HEK293 (cell line): Measurements from ENCODE around the gene ENDOU.

Experiments used
- CTCF ChIA-PET: fragments of 350-600 bp; formaldehyde crosslinking; extraction: SDS; loops from one replicate; lab custom pipeline; 2021; ENCODE audit warnings: antibody characterized with exemption; lab: Yijun Ruan, JAX
- POLR2A ChIA-PET: fragments of 300-600 bp; formaldehyde crosslinking; extraction: SDS; loops from one replicate; lab custom pipeline; 2020; ENCODE audit warnings: antibody characterized with exemption, inconsistent platforms; lab: Yijun Ruan, JAX
- H3K27ac ChIP-seq: fragments of 200-500 bp; sonication (Bioruptor generic); 2 replicates; pipeline ENCODE4 v1.5.1; 2014; ENCODE audit warnings: low read depth, low read length, control low read depth, inconsistent platforms; ENCODE audit errors: extremely low read depth
- H3K36me3 ChIP-seq, 2 experiments: fragments of 200-500 bp in 1 of 2; sonication (Bioruptor generic) in 1 of 2; 1 replicate in 1 of 2; 2 replicates in 1 of 2; pipeline ENCODE4 v1.5.1; 2014 to 2017; ENCODE audit warnings: inconsistent platforms in 2 of 2, low read length in 2 of 2; ENCODE audit not compliant: control insufficient read depth in 2 of 2, insufficient read depth in 1 of 2
- H3K4me1 ChIP-seq: fragments of 200-500 bp; sonication (Bioruptor generic); 2 replicates; pipeline ENCODE4 v1.5.1; 2014; ENCODE audit warnings: mild to moderate bottlenecking, low read length, inconsistent platforms; ENCODE audit not compliant: control insufficient read depth, insufficient read depth
- H3K4me3 ChIP-seq: 2 replicates; pipeline ENCODE4 v1.5.1; 2011; ENCODE audit warnings: low read depth, mild to moderate bottlenecking, control low read depth, low read length, moderate library complexity
- H3K9me3 ChIP-seq: fragments of 200-500 bp; sonication (Bioruptor generic); 2 replicates; pipeline ENCODE4 v1.5.1; 2014; ENCODE audit warnings: low read depth, low read length, inconsistent platforms; ENCODE audit not compliant: control insufficient read depth, insufficient read depth
- ELK4 ChIP-seq: IDR thresholded peaks from 2 replicates; pipeline ENCODE4 v1.6.1; 2011; ENCODE audit warnings: mild to moderate bottlenecking, low read depth, low read length, borderline replicate concordance
- GLI4 ChIP-seq: fragments of 450-650 bp; formaldehyde crosslinking; IDR thresholded peaks from 2 replicates; pipeline ENCODE4 v1.5.1; 2016; ENCODE audit warnings: missing biosample characterization, missing genetic modification characterization
- SP3 ChIP-seq: fragments of 450-650 bp; formaldehyde crosslinking; IDR thresholded peaks from 2 replicates; pipeline ENCODE4 v1.5.1; 2016; ENCODE audit warnings: missing biosample characterization, missing genetic modification characterization
- TSHZ1 ChIP-seq: fragments of 450-650 bp; formaldehyde crosslinking; IDR thresholded peaks from 2 replicates; pipeline ENCODE4 v1.5.1; 2016; ENCODE audit warnings: missing biosample characterization, missing genetic modification characterization, borderline replicate concordance
- YY1 ChIP-seq: fragments of 450-650 bp; formaldehyde crosslinking; IDR thresholded peaks from 2 replicates; pipeline ENCODE4 v1.5.1; 2018; ENCODE audit warnings: missing biosample characterization, missing genetic modification characterization
- ZNF157 ChIP-seq: fragments of 450-650 bp; formaldehyde crosslinking; IDR thresholded peaks from 2 replicates; pipeline ENCODE4 v1.5.1; 2016; ENCODE audit warnings: missing biosample characterization, missing genetic modification characterization
- ZNF184 ChIP-seq: fragments of 450-650 bp; IDR thresholded peaks from 2 replicates; pipeline ENCODE4 v1.5.1; 2018; ENCODE audit warnings: missing biosample characterization, mild to moderate bottlenecking, missing genetic modification characterization
- ZNF2 ChIP-seq: fragments of 450-650 bp; formaldehyde crosslinking; IDR thresholded peaks from 2 replicates; pipeline ENCODE4 v1.5.1; 2016; ENCODE audit warnings: missing biosample characterization, missing genetic modification characterization
- ZNF423 ChIP-seq: fragments of 450-650 bp; formaldehyde crosslinking; IDR thresholded peaks from 2 replicates; pipeline ENCODE4 v1.5.1; 2016; ENCODE audit warnings: missing biosample characterization, missing genetic modification characterization
- ZNF514 ChIP-seq: fragments of 450-650 bp; formaldehyde crosslinking; IDR thresholded peaks from 2 replicates; pipeline ENCODE4 v1.5.1; 2016; ENCODE audit warnings: missing biosample characterization, missing genetic modification characterization
- ZNF530 ChIP-seq: fragments of 450-650 bp; formaldehyde crosslinking; IDR thresholded peaks from 2 replicates; pipeline ENCODE4 v1.5.1; 2016; ENCODE audit warnings: low read depth, missing biosample characterization, missing genetic modification characterization
- ZSCAN16 ChIP-seq: fragments of 450-650 bp; formaldehyde crosslinking; IDR thresholded peaks from 2 replicates; pipeline ENCODE4 v1.5.1; 2016; ENCODE audit warnings: missing biosample characterization, missing genetic modification characterization
- TF ChIP-seq, protein P1 (sequence below): fragments of 450-650 bp; formaldehyde crosslinking; IDR thresholded peaks from 2 replicates; pipeline ENCODE4 v1.5.1; 2017; ENCODE audit warnings: missing biosample characterization, missing genetic modification characterization
- TF ChIP-seq, protein P2 (sequence below): fragments of 450-650 bp; formaldehyde crosslinking; IDR thresholded peaks from 2 replicates; pipeline ENCODE4 v1.5.1; 2016; ENCODE audit warnings: missing biosample characterization, missing genetic modification characterization

ENDOU gene

GRCh38 chr12:47721431-47721973, 3.8 kb downstream of the ENDOU start:
- H3K36me3 ChIP-seq, result no peaks in the 10 kb centered on the region
- peaks cover 5% of the 10 kb centered on the region for H3K4me1 ChIP-seq
- ChIA-PET POLR2A (no interaction called here), CTCF (interaction anchor here (0.6 to 22.5 kb wide), 3 partner anchors 12 to 112 kb away, joined by 3 to 353 read pairs (median 6); no protein-coding TSS in a partner anchor)
- H3K4me3 ChIP-seq, result no peak overlapping the region
- H3K9me3 ChIP-seq, result no peaks in the 10 kb centered on the region
- TF ChIP-seq YY1 (tag by site-specific recombination) (no peak), TSHZ1 (tag by site-specific recombination) (no peak), ZNF423 (tag by site-specific recombination) (no peak), GLI4 (tag by site-specific recombination) (no peak), ZNF157 (tag by site-specific recombination) (no peak), ZSCAN16 (no peak), ZNF184 (no peak), SP3 (no peak), ZNF514 (tag by site-specific recombination) (no peak), ELK4 (no peak)
- TF ChIP-seq, protein P1, sequence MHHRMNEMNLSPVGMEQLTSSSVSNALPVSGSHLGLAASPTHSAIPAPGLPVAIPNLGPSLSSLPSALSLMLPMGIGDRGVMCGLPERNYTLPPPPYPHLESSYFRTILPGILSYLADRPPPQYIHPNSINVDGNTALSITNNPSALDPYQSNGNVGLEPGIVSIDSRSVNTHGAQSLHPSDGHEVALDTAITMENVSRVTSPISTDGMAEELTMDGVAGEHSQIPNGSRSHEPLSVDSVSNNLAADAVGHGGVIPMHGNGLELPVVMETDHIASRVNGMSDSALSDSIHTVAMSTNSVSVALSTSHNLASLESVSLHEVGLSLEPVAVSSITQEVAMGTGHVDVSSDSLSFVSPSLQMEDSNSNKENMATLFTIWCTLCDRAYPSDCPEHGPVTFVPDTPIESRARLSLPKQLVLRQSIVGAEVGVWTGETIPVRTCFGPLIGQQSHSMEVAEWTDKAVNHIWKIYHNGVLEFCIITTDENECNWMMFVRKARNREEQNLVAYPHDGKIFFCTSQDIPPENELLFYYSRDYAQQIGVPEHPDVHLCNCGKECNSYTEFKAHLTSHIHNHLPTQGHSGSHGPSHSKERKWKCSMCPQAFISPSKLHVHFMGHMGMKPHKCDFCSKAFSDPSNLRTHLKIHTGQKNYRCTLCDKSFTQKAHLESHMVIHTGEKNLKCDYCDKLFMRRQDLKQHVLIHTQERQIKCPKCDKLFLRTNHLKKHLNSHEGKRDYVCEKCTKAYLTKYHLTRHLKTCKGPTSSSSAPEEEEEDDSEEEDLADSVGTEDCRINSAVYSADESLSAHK (tag by site-specific recombination), result no peak
- H3K27ac ChIP-seq, result no peak overlapping the region

DNA sequence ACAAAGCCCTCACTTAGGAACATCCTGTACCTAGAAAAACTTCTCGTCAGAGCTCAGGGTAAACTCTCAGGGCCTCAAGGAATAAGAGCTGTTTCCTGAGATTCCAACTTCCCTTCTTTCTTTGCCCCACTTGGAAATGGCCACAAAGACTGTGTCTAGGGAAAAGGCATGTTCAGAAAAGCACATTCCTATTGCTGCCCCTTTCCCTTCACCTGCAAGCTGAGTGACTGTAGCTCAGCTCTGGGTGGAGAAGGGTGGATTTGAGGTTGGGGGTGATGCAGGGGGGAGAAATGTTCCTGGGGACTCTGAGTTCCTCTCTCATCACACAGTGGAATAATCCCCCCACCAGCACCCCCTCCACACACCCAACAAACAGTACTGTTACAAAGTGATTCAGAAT, 6.8 kb downstream of the ENDOU start:
- Histone ChIP-seq H3K4me3 (no peak overlapping the region), H3K36me3 (no peaks in the 10 kb centered on the region), H3K9me3 (no peaks in the 10 kb centered on the region), H3K27ac (no peak overlapping the region), H3K4me1 (peaks cover 5% of the 10 kb centered on the region)
- 0 out of 2 replicates have a peak, but pooled peaks have one; percentile 80 for TF ChIP-seq ZNF530 (tag by site-specific recombination)
- TF ChIP-seq ZNF2, result no peak
- TF ChIP-seq, protein P2, sequence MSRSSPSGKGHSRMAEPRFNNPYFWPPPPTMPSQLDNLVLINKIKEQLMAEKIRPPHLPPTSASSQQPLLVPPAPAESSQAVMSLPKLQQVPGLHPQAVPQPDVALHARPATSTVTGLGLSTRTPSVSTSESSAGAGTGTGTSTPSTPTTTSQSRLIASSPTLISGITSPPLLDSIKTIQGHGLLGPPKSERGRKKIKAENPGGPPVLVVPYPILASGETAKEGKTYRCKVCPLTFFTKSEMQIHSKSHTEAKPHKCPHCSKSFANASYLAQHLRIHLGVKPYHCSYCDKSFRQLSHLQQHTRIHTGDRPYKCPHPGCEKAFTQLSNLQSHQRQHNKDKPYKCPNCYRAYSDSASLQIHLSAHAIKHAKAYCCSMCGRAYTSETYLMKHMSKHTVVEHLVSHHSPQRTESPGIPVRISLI, result no peak
- ChIA-PET POLR2A (no interaction called here), CTCF (interaction anchor here (0.7 to 22.5 kb wide), 15 partner anchors 7 to 899 kb away, joined by 3 to 353 read pairs (median 6); partner anchors contain the start of gene ENDOU)
